Nephron progenitor cell (in vitro differentiated cells): Measurements from ENCODE around the gene GNB4.

ENCODE experiments used
- DNase-seq: peaks from one replicate; pipeline ENCODE4 v3.0.0; 2021
- H3K27ac Mint-ChIP-seq: 2 replicates; pipeline ENCODE4 v1.8.0; 2021; ENCODE audit warnings: mild to moderate bottlenecking, moderate library complexity, mixed read lengths
- H3K27me3 Mint-ChIP-seq: 2 replicates; pipeline ENCODE4 v1.8.0; 2021; ENCODE audit warnings: mild to moderate bottlenecking, low read depth, mixed read lengths; ENCODE audit not compliant: poor library complexity
- H3K36me3 Mint-ChIP-seq: 2 replicates; pipeline ENCODE4 v1.8.0; 2021; ENCODE audit warnings: low read depth, mixed read lengths
- H3K4me1 Mint-ChIP-seq: 2 replicates; pipeline ENCODE4 v1.8.0; 2021; ENCODE audit warnings: mixed read lengths
- H3K4me3 Mint-ChIP-seq: 2 replicates; pipeline ENCODE4 v1.8.0; 2021; ENCODE audit warnings: mild to moderate bottlenecking, moderate library complexity, mixed read lengths
- H3K9me3 Mint-ChIP-seq: 2 replicates; pipeline ENCODE4 v1.8.0; 2021; ENCODE audit warnings: mild to moderate bottlenecking, moderate library complexity, mixed read lengths
- TF ChIP-seq, protein P1 (sequence below): fragments of 200-600 bp; sonication (generic); IDR thresholded peaks from 2 replicates; pipeline ENCODE4 v1.5.0; 2021; ENCODE audit warnings: antibody characterized with exemption

The GNB4 gene

DNA sequence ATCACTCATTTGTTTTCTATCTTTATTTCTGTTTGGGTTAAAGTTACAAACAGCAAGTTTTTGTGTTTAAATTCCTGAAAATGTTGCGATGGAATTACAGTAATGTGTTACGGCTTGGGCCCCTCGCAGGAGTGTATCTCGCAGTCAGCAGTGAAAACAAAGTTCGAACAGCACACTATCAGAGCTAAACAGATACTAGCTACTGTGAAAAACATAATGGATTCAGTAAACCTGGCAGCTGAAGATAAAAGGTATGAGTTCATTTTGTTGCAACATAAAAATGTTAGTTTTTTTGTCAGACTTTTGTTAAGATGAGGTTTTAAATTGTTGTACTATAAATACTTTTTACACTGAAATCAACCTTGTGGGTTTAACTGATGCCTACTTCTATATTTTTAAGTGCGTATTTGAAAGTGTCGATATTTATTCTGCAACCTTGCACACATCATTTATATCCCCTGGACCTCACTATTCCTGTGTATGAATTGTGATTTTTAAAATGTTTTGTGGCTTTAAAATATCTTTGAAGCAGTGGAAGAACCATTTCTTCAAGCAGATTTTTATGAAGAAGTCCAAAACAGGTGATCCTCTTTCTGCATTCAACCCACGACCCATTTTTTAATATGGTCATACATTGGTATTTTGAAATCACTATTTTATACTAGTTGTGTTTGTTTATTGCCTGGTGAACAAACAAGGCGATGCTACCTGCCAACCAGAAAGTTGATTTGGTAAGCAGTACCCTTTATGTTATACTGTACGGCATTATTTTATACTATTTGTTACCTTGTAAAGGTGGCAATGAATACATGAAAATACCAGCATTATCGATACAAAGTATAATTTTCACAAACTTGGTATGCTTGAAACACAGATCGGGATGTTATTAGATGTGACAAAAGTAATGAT, 75.9 kb downstream of the GNB4 start:
- H3K27ac Mint-ChIP-seq, result no peak overlapping the region
- DNase-seq, result no peak
- no peaks in the 10 kb centered on the region for H3K27me3 Mint-ChIP-seq
- H3K4me3 Mint-ChIP-seq, result no peak overlapping the region
- peaks cover 42% of the 10 kb centered on the region for H3K36me3 Mint-ChIP-seq
- H3K4me1 Mint-ChIP-seq, result no peaks in the 10 kb centered on the region
- no peaks in the 10 kb centered on the region for H3K9me3 Mint-ChIP-seq
- TF ChIP-seq, protein P1, sequence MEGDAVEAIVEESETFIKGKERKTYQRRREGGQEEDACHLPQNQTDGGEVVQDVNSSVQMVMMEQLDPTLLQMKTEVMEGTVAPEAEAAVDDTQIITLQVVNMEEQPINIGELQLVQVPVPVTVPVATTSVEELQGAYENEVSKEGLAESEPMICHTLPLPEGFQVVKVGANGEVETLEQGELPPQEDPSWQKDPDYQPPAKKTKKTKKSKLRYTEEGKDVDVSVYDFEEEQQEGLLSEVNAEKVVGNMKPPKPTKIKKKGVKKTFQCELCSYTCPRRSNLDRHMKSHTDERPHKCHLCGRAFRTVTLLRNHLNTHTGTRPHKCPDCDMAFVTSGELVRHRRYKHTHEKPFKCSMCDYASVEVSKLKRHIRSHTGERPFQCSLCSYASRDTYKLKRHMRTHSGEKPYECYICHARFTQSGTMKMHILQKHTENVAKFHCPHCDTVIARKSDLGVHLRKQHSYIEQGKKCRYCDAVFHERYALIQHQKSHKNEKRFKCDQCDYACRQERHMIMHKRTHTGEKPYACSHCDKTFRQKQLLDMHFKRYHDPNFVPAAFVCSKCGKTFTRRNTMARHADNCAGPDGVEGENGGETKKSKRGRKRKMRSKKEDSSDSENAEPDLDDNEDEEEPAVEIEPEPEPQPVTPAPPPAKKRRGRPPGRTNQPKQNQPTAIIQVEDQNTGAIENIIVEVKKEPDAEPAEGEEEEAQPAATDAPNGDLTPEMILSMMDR, result no peak

DNA sequence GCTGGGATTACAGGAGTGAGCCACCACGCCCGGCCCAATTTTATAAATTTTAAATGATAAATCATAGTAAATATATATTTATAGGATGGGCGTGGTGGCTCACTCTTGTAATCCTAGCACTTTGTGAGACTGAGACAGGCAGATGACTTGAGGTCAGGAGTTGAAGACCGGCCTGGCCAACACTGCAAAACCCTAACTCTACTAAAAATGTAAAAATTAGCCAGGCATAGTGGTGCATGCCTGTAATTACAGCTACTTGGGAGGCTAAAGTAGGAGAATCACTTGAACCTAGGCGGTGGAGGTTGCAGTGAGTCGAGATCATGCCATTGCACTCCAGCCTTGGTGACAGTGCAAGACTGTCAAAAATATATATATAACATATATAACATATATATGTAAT, 77.3 kb downstream of the GNB4 start:
- Mint-ChIP-seq H3K27ac (no peak overlapping the region), H3K9me3 (no peaks in the 10 kb centered on the region), H3K27me3 (no peaks in the 10 kb centered on the region), H3K36me3 (peaks cover 32% of the 10 kb centered on the region), H3K4me3 (no peak overlapping the region), H3K4me1 (no peaks in the 10 kb centered on the region)
- TF ChIP-seq, protein P1, result no peak
- no peak for DNase-seq

DNA sequence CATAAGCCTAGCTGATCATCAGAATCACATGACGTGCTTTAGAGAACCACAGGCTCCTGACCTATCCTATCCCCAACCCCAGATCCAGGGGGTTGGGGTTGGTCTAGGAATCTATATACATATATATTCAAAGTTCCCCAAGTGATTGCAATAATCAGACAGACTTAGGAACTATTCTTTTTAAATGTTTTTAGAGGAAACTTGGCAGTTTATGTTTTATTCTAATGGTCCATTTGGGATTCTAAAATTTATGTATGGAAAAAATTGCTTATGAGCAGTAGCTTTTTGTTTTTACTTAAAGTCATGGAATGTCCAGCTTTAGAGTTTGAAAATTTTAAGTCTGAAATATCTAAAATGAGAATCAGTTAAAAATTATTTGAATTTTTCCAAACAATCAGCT, 81.6 kb downstream of the GNB4 start:
- no peak overlapping the region for H3K4me3 Mint-ChIP-seq
- H3K4me1 Mint-ChIP-seq, result no peaks in the 10 kb centered on the region
- no peaks in the 10 kb centered on the region for H3K9me3 Mint-ChIP-seq
- TF ChIP-seq, protein P1, result no peak
- no peaks in the 10 kb centered on the region for H3K27me3 Mint-ChIP-seq
- no peak for DNase-seq
- peaks cover 34% of the 10 kb centered on the region for H3K36me3 Mint-ChIP-seq
- H3K27ac Mint-ChIP-seq, result no peak overlapping the region

DNA sequence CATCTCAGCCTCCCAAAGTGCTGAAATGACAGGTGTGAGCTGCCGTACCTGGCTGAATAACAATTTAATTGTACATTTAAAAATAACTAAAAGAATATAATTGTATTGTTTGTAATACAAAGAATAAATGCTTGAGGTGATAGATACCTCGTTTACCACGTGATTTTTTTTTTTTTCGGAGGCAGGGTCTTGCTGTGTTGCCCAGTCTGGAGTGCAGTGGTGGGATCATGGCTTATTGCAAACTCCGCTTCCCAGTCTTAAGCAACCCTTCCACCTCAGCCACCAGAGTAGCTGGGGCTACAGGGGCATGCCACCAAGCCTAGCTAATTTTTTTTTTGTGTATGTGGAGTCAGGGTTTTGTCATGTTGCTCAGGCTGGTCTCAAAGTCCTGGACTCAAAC, 87.9 kb downstream of the GNB4 start:
- Mint-ChIP-seq H3K27ac (no peak overlapping the region), H3K27me3 (no peaks in the 10 kb centered on the region), H3K36me3 (peaks cover 47% of the 10 kb centered on the region), H3K4me3 (no peak overlapping the region), H3K4me1 (no peaks in the 10 kb centered on the region), H3K9me3 (no peaks in the 10 kb centered on the region)
- TF ChIP-seq, protein P1, result no peak
- DNase-seq, result no peak

DNA sequence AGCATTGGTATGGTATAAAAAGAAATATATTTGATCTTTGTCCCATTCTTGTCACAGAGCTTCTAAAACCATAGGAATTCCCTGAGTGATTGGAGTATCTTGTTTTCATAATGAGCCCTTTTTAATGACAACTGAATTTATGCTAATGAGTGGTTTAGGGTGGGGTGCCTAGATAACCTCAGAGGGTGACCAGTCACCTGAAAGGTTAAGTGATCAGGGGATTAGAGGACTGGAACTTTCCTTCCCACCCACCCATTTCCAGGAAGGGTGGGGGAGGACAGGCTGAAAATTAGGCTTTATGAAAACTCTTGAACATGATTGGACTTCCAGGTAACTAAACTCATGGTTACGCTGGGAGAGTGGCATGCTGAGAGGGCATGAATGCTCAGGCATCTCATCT, 95.3 kb downstream of the GNB4 start:
- no peak for DNase-seq
- no peak overlapping the region for H3K27ac Mint-ChIP-seq
- H3K36me3 Mint-ChIP-seq, result peaks cover 77% of the 10 kb centered on the region
- H3K27me3 Mint-ChIP-seq, result peaks cover 4% of the 10 kb centered on the region
- TF ChIP-seq, protein P1, result no peak
- no peaks in the 10 kb centered on the region for H3K9me3 Mint-ChIP-seq
- no peak overlapping the region for H3K4me3 Mint-ChIP-seq
- no peaks in the 10 kb centered on the region for H3K4me1 Mint-ChIP-seq
